ENCODE measurements around the gene TREH.
"Not testable (repeated sequence)": the region's sequence is repeated elsewhere in the genome, so short reads cannot be mapped to it uniquely, and the experiment has no call there.

Gene TREH

GRCh38 chr11:118612378-118612777 lies 67.1 kb downstream of the TREH start:
- Histone ChIP-seq H3F3A (ENCODE audit: low read depth) (no peaks in the 10 kb centered on the region), H3K4me3 (ENCODE audit: low read length, poor library complexity, severe bottlenecking) (no peak overlapping the region), H3K4me2 (ENCODE audit: low read depth, low read length, poor library complexity, severe bottlenecking) (no peak overlapping the region), H3K9me3 (ENCODE audit: insufficient read depth, low read depth, low read length) (no peaks in the 10 kb centered on the region), H3K9ac (ENCODE audit: low read depth, low read length, poor library complexity, severe bottlenecking) (no peak overlapping the region), H3K4me1 (ENCODE audit: insufficient read depth, low read length, poor library complexity, severe bottlenecking) (no peaks in the 10 kb centered on the region), H3K27me3 (ENCODE audit: insufficient read depth, low read length, poor library complexity, severe bottlenecking) (peaks cover 26% of the 10 kb centered on the region), H2AFZ (ENCODE audit: low read length) (no peak overlapping the region), H3K79me2 (ENCODE audit: insufficient read depth, low read length) (no peaks in the 10 kb centered on the region), H4K20me1 (ENCODE audit: insufficient read depth, low read length, poor library complexity, severe bottlenecking) (no peaks in the 10 kb centered on the region), H3K9me2 (replicated peaks; ENCODE audit: low read depth, low read length) (no peaks in the 10 kb centered on the region), H3K36me3 (ENCODE audit: insufficient read depth, low read length) (no peaks in the 10 kb centered on the region)
- TF ChIP-seq CTCF (conservative IDR thresholded peaks at IDR 0.05; ENCODE audit: low read length): no peak
- no peak for TF ChIP-seq EZH2phosphoT487 (IDR thresholded peaks at IDR 0.05; ENCODE audit: borderline replicate concordance)

- H3K79me2 ChIP-seq (ENCODE audit: insufficient read depth, low read length); H3K4me3 ChIP-seq (ENCODE audit: low read length, poor library complexity, severe bottlenecking); H3K9me2 ChIP-seq (replicated peaks; ENCODE audit: low read depth, low read length); H3K9me3 ChIP-seq (ENCODE audit: insufficient read depth, low read depth, low read length); H3K4me2 ChIP-seq (ENCODE audit: low read depth, low read length, poor library complexity, severe bottlenecking); H3K4me1 ChIP-seq (ENCODE audit: insufficient read depth, low read length, poor library complexity, severe bottlenecking); H3K36me3 ChIP-seq (ENCODE audit: insufficient read depth, low read length); H3F3A ChIP-seq (ENCODE audit: low read depth); H3K9ac ChIP-seq (ENCODE audit: low read depth, low read length, poor library complexity, severe bottlenecking); H4K20me1 ChIP-seq (ENCODE audit: insufficient read depth, low read length, poor library complexity, severe bottlenecking): not testable (repeated sequence)
- H2AFZ ChIP-seq (ENCODE audit: low read length): peak overlapping the region; percentile 25; the same call in 1 of the 2 replicates
- peaks cover 26% of the 10 kb centered on the region for H3K27me3 ChIP-seq (ENCODE audit: insufficient read depth, low read length, poor library complexity, severe bottlenecking)
Measured at GRCh38 chr11:118611433-118611795, 68.0 kb downstream of the TREH start.

DNA sequence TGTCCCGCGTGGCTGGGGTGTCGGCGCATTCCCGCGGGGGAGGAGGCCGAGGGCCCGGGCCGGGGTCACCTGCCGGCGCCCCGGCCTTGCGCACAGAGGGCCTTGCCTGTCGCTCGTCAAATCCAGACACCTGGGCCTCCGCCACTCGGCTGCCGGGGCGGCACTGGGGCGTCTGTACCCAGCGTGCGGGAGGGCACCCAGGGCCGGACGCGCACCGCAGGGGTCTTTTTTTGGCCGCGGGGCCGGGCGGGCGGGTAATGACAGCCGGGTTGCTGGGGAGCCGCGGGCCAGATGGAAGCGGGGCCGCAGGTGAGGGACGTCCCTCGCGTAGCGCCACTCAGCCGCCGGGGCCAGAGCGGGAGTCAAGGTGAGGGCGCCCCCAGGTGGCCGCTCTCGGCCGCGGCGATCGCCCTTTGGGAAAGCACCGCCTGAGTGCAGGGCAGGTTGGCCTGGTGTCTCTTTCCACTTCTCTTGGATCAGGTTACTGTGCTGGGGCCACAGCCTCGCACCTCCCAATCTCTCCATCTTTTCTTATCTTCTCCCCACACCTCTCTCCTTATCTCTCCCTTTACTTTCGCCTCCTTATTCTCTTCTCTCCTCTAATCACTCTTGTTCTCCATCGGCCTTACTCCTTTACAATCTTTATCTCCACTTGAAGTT lies 68.5 kb downstream of the TREH start:
- H3K36me3 ChIP-seq (ENCODE audit: insufficient read depth, low read length): no peaks in the 10 kb centered on the region
- no peaks in the 10 kb centered on the region for H3K4me1 ChIP-seq (ENCODE audit: insufficient read depth, low read length, poor library complexity, severe bottlenecking)
- no peak overlapping the region for H3K4me2 ChIP-seq (ENCODE audit: low read depth, low read length, poor library complexity, severe bottlenecking)
- TF ChIP-seq CTCF (conservative IDR thresholded peaks at IDR 0.05; ENCODE audit: low read length): peak; percentile 65
- TF ChIP-seq EZH2phosphoT487 (IDR thresholded peaks at IDR 0.05; ENCODE audit: borderline replicate concordance): no peak
- no peaks in the 10 kb centered on the region for H3F3A ChIP-seq (ENCODE audit: low read depth)
- no peaks in the 10 kb centered on the region for H4K20me1 ChIP-seq (ENCODE audit: insufficient read depth, low read length, poor library complexity, severe bottlenecking)
- peak overlapping the region; percentile 25; the same call in 1 of the 2 replicates for H2AFZ ChIP-seq (ENCODE audit: low read length)
- no peak overlapping the region for H3K4me3 ChIP-seq (ENCODE audit: low read length, poor library complexity, severe bottlenecking)
- H3K79me2 ChIP-seq (ENCODE audit: insufficient read depth, low read length): no peaks in the 10 kb centered on the region
- H3K9me3 ChIP-seq (ENCODE audit: insufficient read depth, low read depth, low read length): no peaks in the 10 kb centered on the region
- H3K27me3 ChIP-seq (ENCODE audit: insufficient read depth, low read length, poor library complexity, severe bottlenecking): peaks cover 26% of the 10 kb centered on the region
- H3K9me2 ChIP-seq (replicated peaks; ENCODE audit: low read depth, low read length): no peaks in the 10 kb centered on the region
- no peak overlapping the region for H3K9ac ChIP-seq (ENCODE audit: low read depth, low read length, poor library complexity, severe bottlenecking)

GRCh38 chr11:118610225-118610772 lies 69.2 kb downstream of the TREH start:
- Histone ChIP-seq H3K9me2 (replicated peaks; ENCODE audit: low read depth, low read length) (no peaks in the 10 kb centered on the region), H3K4me3 (ENCODE audit: low read length, poor library complexity, severe bottlenecking) (no peak overlapping the region), H3K36me3 (ENCODE audit: insufficient read depth, low read length) (no peaks in the 10 kb centered on the region), H3K9ac (ENCODE audit: low read depth, low read length, poor library complexity, severe bottlenecking) (no peak overlapping the region), H3K4me2 (ENCODE audit: low read depth, low read length, poor library complexity, severe bottlenecking) (no peak overlapping the region), H4K20me1 (ENCODE audit: insufficient read depth, low read length, poor library complexity, severe bottlenecking) (no peaks in the 10 kb centered on the region), H3K27me3 (ENCODE audit: insufficient read depth, low read length, poor library complexity, severe bottlenecking) (peaks cover 26% of the 10 kb centered on the region), H3F3A (ENCODE audit: low read depth) (no peaks in the 10 kb centered on the region), H2AFZ (ENCODE audit: low read length) (no peak overlapping the region), H3K9me3 (ENCODE audit: insufficient read depth, low read depth, low read length) (no peaks in the 10 kb centered on the region), H3K4me1 (ENCODE audit: insufficient read depth, low read length, poor library complexity, severe bottlenecking) (no peaks in the 10 kb centered on the region), H3K79me2 (ENCODE audit: insufficient read depth, low read length) (no peaks in the 10 kb centered on the region)
- no peak for TF ChIP-seq EZH2phosphoT487 (IDR thresholded peaks at IDR 0.05; ENCODE audit: borderline replicate concordance)
- no peak for TF ChIP-seq CTCF (conservative IDR thresholded peaks at IDR 0.05; ENCODE audit: low read length)

Measured in Loucy (cell line).